Measurements from ENCODE around the gene IKZF3.
"Not testable (repeated sequence)": the region's sequence is repeated elsewhere in the genome, so short reads cannot be mapped to it uniquely, and the experiment has no call there.

Gene IKZF3

GRCh38 chr17:39855911-39856649, 8.0 kb downstream of the IKZF3 start:
- DNase-seq (ENCODE audit: low spot score) = not testable (repeated sequence)

- no peak for DNase-seq (ENCODE audit: low spot score)
Measured at GRCh38 chr17:39854909-39855308, 9.2 kb downstream of the IKZF3 start.

- no peak for DNase-seq (ENCODE audit: low spot score)
Measured at GRCh38 chr17:39852239-39852638, 11.9 kb downstream of the IKZF3 start.

GRCh38 chr17:39850186-39850585, 13.9 kb downstream of the IKZF3 start:
- not testable (repeated sequence) for DNase-seq (ENCODE audit: low spot score)

- DNase-seq (ENCODE audit: low spot score) = no peak
Measured at GRCh38 chr17:39848600-39848999, 15.5 kb downstream of the IKZF3 start.

GRCh38 chr17:39846205-39846604, 17.9 kb downstream of the IKZF3 start:
- no peak for DNase-seq (ENCODE audit: low spot score)

GRCh38 chr17:39845052-39845846, 18.9 kb downstream of the IKZF3 start:
- DNase-seq (ENCODE audit: low spot score) = no peak

GRCh38 chr17:39841134-39841683, 22.9 kb downstream of the IKZF3 start:
- DNase-seq (ENCODE audit: low spot score) = no peak

GRCh38 chr17:39838784-39839183, 25.3 kb downstream of the IKZF3 start:
- no peak for DNase-seq (ENCODE audit: low spot score)

GRCh38 chr17:39838057-39838456, 26.1 kb downstream of the IKZF3 start:
- DNase-seq (ENCODE audit: low spot score) = no peak

GRCh38 chr17:39836117-39836516, 28.0 kb downstream of the IKZF3 start:
- no peak for DNase-seq (ENCODE audit: low spot score)

- no peak for DNase-seq (ENCODE audit: low spot score)
Measured at GRCh38 chr17:39835038-39835786, 28.9 kb downstream of the IKZF3 start.

GRCh38 chr17:39834017-39834416, 30.1 kb downstream of the IKZF3 start:
- DNase-seq (ENCODE audit: low spot score) = no peak

GRCh38 chr17:39831588-39831987, 32.5 kb downstream of the IKZF3 start:
- DNase-seq (ENCODE audit: low spot score) = no peak

- no peak for DNase-seq (ENCODE audit: low spot score)
Measured at GRCh38 chr17:39828443-39828842, 35.7 kb downstream of the IKZF3 start.

GRCh38 chr17:39826334-39826733, 37.8 kb downstream of the IKZF3 start:
- no peak for DNase-seq (ENCODE audit: low spot score)

GRCh38 chr17:39823407-39824054, 40.6 kb downstream of the IKZF3 start:
- no peak for DNase-seq (ENCODE audit: low spot score)

- DNase-seq (ENCODE audit: low spot score) = no peak
Measured at GRCh38 chr17:39822051-39822451, 42.1 kb downstream of the IKZF3 start.

- no peak for DNase-seq (ENCODE audit: low spot score)
Measured at GRCh38 chr17:39820987-39821386, 43.1 kb downstream of the IKZF3 start.

- DNase-seq (ENCODE audit: low spot score) = no peak
Measured at GRCh38 chr17:39820541-39820940, 43.6 kb downstream of the IKZF3 start.

- no peak for DNase-seq (ENCODE audit: low spot score)
Measured at GRCh38 chr17:39818358-39819000, 45.6 kb downstream of the IKZF3 start.

Measured in AG08395 (cell line).